ENCODE data around the gene CNR1.

CNR1 gene

DNA sequence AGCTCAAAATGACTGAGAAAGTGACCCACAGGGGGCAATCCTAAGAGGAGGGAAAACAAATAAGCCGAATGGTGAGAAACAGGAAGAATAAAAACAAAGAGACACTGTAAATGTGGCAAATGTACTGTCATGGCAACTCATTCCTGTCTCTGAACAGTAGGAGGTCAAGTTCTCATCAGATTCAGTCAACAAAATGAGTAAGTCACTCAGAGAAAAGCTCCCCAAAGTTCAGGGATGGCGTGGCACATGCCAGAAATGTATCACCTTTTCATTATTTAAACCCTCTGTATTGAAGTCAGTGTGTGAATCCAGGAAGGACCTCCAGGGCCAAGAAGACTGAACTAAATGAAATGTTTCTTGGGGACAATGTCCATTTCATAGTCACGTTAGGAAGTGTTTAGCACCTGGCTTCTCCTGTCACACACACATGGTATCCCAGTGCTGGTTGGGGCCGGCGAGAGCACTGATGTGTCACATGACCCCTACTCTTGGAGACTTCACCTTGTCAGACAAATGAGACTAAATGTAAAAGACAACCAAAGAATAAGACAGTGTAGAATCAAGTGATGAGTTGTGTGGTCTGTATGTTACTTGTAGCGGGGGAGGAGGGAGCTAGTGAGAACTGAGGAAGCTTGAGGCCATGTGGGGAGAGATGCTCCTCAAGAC lies 20.7 kb downstream of the CNR1 start:
- no peak overlapping the region for H2AFZ ChIP-seq (ENCODE audit: low read length)
- H3K9ac ChIP-seq (ENCODE audit: low read length) = no peak overlapping the region
- peaks cover 22% of the 10 kb centered on the region for H3K36me3 ChIP-seq (ENCODE audit: insufficient read depth, low read length)
- no peak overlapping the region for H3K4me2 ChIP-seq (ENCODE audit: low read length)
- no peak for TF ChIP-seq EZH2 (IDR thresholded peaks at IDR 0.05; ENCODE audit: borderline replicate concordance, low read length)
- TF ChIP-seq, protein P1, sequence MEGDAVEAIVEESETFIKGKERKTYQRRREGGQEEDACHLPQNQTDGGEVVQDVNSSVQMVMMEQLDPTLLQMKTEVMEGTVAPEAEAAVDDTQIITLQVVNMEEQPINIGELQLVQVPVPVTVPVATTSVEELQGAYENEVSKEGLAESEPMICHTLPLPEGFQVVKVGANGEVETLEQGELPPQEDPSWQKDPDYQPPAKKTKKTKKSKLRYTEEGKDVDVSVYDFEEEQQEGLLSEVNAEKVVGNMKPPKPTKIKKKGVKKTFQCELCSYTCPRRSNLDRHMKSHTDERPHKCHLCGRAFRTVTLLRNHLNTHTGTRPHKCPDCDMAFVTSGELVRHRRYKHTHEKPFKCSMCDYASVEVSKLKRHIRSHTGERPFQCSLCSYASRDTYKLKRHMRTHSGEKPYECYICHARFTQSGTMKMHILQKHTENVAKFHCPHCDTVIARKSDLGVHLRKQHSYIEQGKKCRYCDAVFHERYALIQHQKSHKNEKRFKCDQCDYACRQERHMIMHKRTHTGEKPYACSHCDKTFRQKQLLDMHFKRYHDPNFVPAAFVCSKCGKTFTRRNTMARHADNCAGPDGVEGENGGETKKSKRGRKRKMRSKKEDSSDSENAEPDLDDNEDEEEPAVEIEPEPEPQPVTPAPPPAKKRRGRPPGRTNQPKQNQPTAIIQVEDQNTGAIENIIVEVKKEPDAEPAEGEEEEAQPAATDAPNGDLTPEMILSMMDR (IDR thresholded peaks at IDR 0.05; ENCODE audit: low read length) = no peak
- no peak overlapping the region for H3K4me3 ChIP-seq (ENCODE audit: low read depth, low read length, poor library complexity, severe bottlenecking)
- peaks cover 12% of the 10 kb centered on the region; the same call in 1 of the 2 replicates for H3F3A ChIP-seq (ENCODE audit: insufficient read depth, low read length)
- H3K27ac ChIP-seq (ENCODE audit: low read depth, low read length, poor library complexity, severe bottlenecking) = peak overlapping the region; percentile 1
- no peaks in the 10 kb centered on the region for H3K9me3 ChIP-seq (ENCODE audit: low read length)
- H3K27me3 ChIP-seq (ENCODE audit: insufficient read depth, low read length) = no peaks in the 10 kb centered on the region
- H3K4me1 ChIP-seq (ENCODE audit: insufficient read depth, low read length, severe bottlenecking) = peaks cover 39% of the 10 kb centered on the region
- no peaks in the 10 kb centered on the region for H4K20me1 ChIP-seq (ENCODE audit: insufficient read depth, low read length)
- no peaks in the 10 kb centered on the region for H3K9me2 ChIP-seq (ENCODE audit: low read depth, low read length)
- no peaks in the 10 kb centered on the region for H3K79me2 ChIP-seq (ENCODE audit: insufficient read depth, low read length)

DNA sequence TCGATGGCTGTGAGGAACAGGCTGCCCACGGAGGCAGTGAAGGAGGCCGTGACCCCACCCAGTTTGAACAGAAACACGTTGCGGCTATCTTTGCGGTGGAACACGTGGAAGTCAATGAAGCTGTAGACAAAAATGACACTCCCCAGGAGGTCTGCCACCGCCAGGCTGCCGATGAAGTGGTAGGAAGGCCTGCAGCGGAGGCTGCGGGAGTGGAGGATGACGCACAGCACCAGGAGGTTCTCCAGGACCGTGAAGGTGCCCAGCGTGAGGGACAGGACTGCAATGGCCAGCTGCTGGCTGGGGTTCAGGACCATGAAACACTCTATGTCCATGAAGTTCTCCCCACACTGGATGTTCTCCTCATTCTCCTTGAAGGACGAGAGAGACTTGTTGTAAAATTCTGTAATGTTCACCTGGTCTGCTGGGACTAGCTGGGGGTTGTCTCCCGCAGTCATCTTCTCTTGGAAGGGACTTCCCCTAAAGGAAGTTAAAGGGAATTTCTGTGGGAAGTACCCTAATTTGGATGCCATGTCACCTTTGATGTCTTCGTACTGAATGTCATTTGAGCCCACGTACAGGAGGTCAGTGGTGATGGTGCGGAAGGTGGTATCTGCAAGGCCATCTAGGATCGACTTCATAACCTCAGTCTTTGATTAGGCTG lies 21.4 kb downstream of the CNR1 start:
- Histone ChIP-seq H3K79me2 (ENCODE audit: insufficient read depth, low read length) (no peaks in the 10 kb centered on the region), H3K9me3 (ENCODE audit: low read length) (no peaks in the 10 kb centered on the region), H4K20me1 (ENCODE audit: insufficient read depth, low read length) (no peaks in the 10 kb centered on the region), H3K36me3 (ENCODE audit: insufficient read depth, low read length) (peaks cover 22% of the 10 kb centered on the region), H3K4me1 (ENCODE audit: insufficient read depth, low read length, severe bottlenecking) (peaks cover 45% of the 10 kb centered on the region), H3K27me3 (ENCODE audit: insufficient read depth, low read length) (no peaks in the 10 kb centered on the region), H3K4me3 (ENCODE audit: low read depth, low read length, poor library complexity, severe bottlenecking) (no peak overlapping the region), H3F3A (ENCODE audit: insufficient read depth, low read length) (peaks cover 12% of the 10 kb centered on the region; the same call in 1 of the 2 replicates), H3K27ac (ENCODE audit: low read depth, low read length, poor library complexity, severe bottlenecking) (peak overlapping the region; percentile 97), H3K9me2 (ENCODE audit: low read depth, low read length) (no peaks in the 10 kb centered on the region), H3K9ac (ENCODE audit: low read length) (no peak overlapping the region), H3K4me2 (ENCODE audit: low read length) (no peak overlapping the region), H2AFZ (ENCODE audit: low read length) (no peak overlapping the region)
- TF ChIP-seq, protein P1 (IDR thresholded peaks at IDR 0.05; ENCODE audit: low read length) = no peak
- TF ChIP-seq EZH2 (IDR thresholded peaks at IDR 0.05; ENCODE audit: borderline replicate concordance, low read length) = no peak

- Histone ChIP-seq H3K4me2 (ENCODE audit: low read length) (peak overlapping the region; percentile 71; the same call in 1 of the 2 replicates), H3K9me3 (ENCODE audit: low read length) (no peaks in the 10 kb centered on the region), H2AFZ (ENCODE audit: low read length) (no peak overlapping the region), H3K27ac (ENCODE audit: low read depth, low read length, poor library complexity, severe bottlenecking) (peak overlapping the region; percentile 97), H4K20me1 (ENCODE audit: insufficient read depth, low read length) (no peaks in the 10 kb centered on the region), H3K9ac (ENCODE audit: low read length) (peak overlapping the region; percentile 56; the same call in 1 of the 2 replicates), H3K4me3 (ENCODE audit: low read depth, low read length, poor library complexity, severe bottlenecking) (no peak overlapping the region), H3F3A (ENCODE audit: insufficient read depth, low read length) (peaks cover 12% of the 10 kb centered on the region; the same call in 1 of the 2 replicates), H3K27me3 (ENCODE audit: insufficient read depth, low read length) (no peaks in the 10 kb centered on the region), H3K36me3 (ENCODE audit: insufficient read depth, low read length) (peaks cover 22% of the 10 kb centered on the region), H3K9me2 (ENCODE audit: low read depth, low read length) (no peaks in the 10 kb centered on the region), H3K4me1 (ENCODE audit: insufficient read depth, low read length, severe bottlenecking) (peaks cover 50% of the 10 kb centered on the region), H3K79me2 (ENCODE audit: insufficient read depth, low read length) (no peaks in the 10 kb centered on the region)
- TF ChIP-seq, protein P1 (IDR thresholded peaks at IDR 0.05; ENCODE audit: low read length) = no peak
- TF ChIP-seq EZH2 (IDR thresholded peaks at IDR 0.05; ENCODE audit: borderline replicate concordance, low read length) = no peak
These were observed 22.6 kb downstream of the CNR1 start for GRCh38 chr6:88143421-88144157.

Measured in OCI-LY1 (cell line).